Measurements from ENCODE around the gene SPTSSB. TPM values are rescaled to one million over a fixed set of nuclear protein-coding genes. Genes with fewer than 3 reads are reported as not detected.

Gene SPTSSB
- total and polyA plus RNA-seq, 2 experiments from 2014 or later, result 23.5 to 33.5 TPM

DNA sequence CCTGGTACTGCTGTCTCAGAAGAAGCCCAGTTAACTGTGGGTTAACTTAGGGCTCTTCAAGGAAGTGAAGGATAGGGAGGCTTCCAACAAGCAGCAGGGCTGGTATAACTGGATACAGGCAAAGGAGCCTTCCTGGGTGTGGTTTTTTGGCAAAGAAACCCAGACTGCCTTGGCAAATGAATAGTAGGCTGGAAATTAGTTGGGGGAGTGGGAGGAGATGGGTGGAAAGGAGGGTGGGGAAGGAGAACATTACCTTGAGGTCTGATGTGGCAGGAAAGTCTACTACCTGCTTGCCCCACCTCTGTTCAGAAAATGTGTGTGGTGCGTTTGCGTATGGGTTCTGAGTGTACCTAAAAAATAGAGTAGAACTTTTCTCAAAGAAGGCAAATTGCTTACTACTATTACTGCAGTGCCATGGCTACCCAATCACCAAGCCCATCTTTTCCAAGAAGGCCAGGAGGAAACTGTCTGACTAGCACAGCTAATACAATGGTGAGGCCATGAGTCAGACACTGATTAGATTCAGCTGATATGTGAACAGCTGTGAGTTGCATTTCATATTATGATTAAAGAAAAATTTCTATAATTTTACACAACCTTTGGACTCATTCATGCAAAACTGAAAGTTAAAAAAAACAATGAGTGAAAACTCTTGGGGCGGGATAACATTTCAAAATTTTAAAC lies 55.2 kb downstream of the SPTSSB start (continued):
- TF ChIP-seq EZH2 (IDR thresholded peaks at IDR 0.05; ENCODE audit: low read depth, unreplicated experiment), result no peak
- no peak for TF ChIP-seq REST (IDR thresholded peaks at IDR 0.05; ENCODE audit: unreplicated experiment)
- TF ChIP-seq, protein P1, sequence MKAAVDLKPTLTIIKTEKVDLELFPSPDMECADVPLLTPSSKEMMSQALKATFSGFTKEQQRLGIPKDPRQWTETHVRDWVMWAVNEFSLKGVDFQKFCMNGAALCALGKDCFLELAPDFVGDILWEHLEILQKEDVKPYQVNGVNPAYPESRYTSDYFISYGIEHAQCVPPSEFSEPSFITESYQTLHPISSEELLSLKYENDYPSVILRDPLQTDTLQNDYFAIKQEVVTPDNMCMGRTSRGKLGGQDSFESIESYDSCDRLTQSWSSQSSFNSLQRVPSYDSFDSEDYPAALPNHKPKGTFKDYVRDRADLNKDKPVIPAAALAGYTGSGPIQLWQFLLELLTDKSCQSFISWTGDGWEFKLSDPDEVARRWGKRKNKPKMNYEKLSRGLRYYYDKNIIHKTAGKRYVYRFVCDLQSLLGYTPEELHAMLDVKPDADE (IDR thresholded peaks at IDR 0.05), result no peak
- no peak for TF ChIP-seq ZNF114 (CRISPR knock-in tag; IDR thresholded peaks at IDR 0.05)
- TF ChIP-seq EZH2phosphoT487 (IDR thresholded peaks at IDR 0.05; ENCODE audit: unreplicated experiment), result no peak
- TF ChIP-seq POLR2AphosphoS5 (IDR thresholded peaks at IDR 0.05; ENCODE audit: low read depth), result no peak

GRCh38 chr3:161314836-161315395 lies 56.4 kb downstream of the SPTSSB start:
- H3K27me3 Mint-ChIP-seq (ENCODE audit: insufficient read depth, low read depth, poor library complexity), result peaks cover 2% of the 10 kb centered on the region
- TF ChIP-seq POLR2AphosphoS5 (IDR thresholded peaks at IDR 0.05; ENCODE audit: low read depth) (no peak), JUNB (IDR thresholded peaks at IDR 0.05; ENCODE audit: unreplicated experiment) (no peak), STAT1 (IDR thresholded peaks at IDR 0.05; ENCODE audit: unreplicated experiment) (no peak), CREB1 (CRISPR knock-in tag; IDR thresholded peaks at IDR 0.05; ENCODE audit: low read depth) (no peak), EZH2 (IDR thresholded peaks at IDR 0.05; ENCODE audit: low read depth, unreplicated experiment) (no peak), ZNF114 (CRISPR knock-in tag; IDR thresholded peaks at IDR 0.05) (no peak), REST (IDR thresholded peaks at IDR 0.05; ENCODE audit: unreplicated experiment) (no peak)
- TF ChIP-seq, protein P2, sequence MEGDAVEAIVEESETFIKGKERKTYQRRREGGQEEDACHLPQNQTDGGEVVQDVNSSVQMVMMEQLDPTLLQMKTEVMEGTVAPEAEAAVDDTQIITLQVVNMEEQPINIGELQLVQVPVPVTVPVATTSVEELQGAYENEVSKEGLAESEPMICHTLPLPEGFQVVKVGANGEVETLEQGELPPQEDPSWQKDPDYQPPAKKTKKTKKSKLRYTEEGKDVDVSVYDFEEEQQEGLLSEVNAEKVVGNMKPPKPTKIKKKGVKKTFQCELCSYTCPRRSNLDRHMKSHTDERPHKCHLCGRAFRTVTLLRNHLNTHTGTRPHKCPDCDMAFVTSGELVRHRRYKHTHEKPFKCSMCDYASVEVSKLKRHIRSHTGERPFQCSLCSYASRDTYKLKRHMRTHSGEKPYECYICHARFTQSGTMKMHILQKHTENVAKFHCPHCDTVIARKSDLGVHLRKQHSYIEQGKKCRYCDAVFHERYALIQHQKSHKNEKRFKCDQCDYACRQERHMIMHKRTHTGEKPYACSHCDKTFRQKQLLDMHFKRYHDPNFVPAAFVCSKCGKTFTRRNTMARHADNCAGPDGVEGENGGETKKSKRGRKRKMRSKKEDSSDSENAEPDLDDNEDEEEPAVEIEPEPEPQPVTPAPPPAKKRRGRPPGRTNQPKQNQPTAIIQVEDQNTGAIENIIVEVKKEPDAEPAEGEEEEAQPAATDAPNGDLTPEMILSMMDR (conservative IDR thresholded peaks at IDR 0.05; ENCODE audit: low read depth in 2 of 2), result no peak
- TF ChIP-seq, protein P1 (IDR thresholded peaks at IDR 0.05), result no peak
- DNase-seq (ENCODE audit: low spot score), result no peak
- Histone ChIP-seq H3K27ac (ENCODE audit: low read depth) (no peak overlapping the region), H3K79me2 (replicated peaks; ENCODE audit: insufficient read depth) (no peaks in the 10 kb centered on the region), H3K4me2 (no peak overlapping the region), H3K36me3 (ENCODE audit: insufficient read depth) (no peaks in the 10 kb centered on the region), H2AFZ (no peak overlapping the region), H3K27me3 (ENCODE audit: insufficient read depth) (no peaks in the 10 kb centered on the region), H3K9me2 (ENCODE audit: insufficient read depth) (peaks cover 30% of the 10 kb centered on the region), H3K4me3 (no peak overlapping the region), H3K4me1 (ENCODE audit: insufficient read depth) (no peaks in the 10 kb centered on the region), H4K20me1 (replicated peaks; ENCODE audit: insufficient read depth) (no peaks in the 10 kb centered on the region), H3F3A (replicated peaks; ENCODE audit: low read depth) (no peaks in the 10 kb centered on the region)
- ATAC-seq, result no peak
- H3K27ac Mint-ChIP-seq, result no peak overlapping the region
- H3K4me3 Mint-ChIP-seq, result no peak overlapping the region
- H3K4me1 Mint-ChIP-seq, result peaks cover 10% of the 10 kb centered on the region
- H3K9me3 Mint-ChIP-seq, result no peaks in the 10 kb centered on the region; the same call in 1 of the 3 replicates
- H3K36me3 Mint-ChIP-seq (ENCODE audit: low read depth), result no peaks in the 10 kb centered on the region

Measured in GM23338 (cell line).